IPS-15b (cell line): ENCODE data around the gene SMARCB1.

Source experiments
- H3K27me3 ChIP-seq: one replicate; pipeline ENCODE4 v1.6.1; 2013; ENCODE audit warnings: low read length; ENCODE audit not compliant: control insufficient read depth, insufficient read depth
- H3K36me3 ChIP-seq: one replicate; pipeline ENCODE4 v1.6.1; 2013; ENCODE audit warnings: low read length; ENCODE audit not compliant: control insufficient read depth, insufficient read depth
- H3K4me1 ChIP-seq: one replicate; pipeline ENCODE4 v1.6.1; 2013; ENCODE audit warnings: mild to moderate bottlenecking, low read length; ENCODE audit not compliant: control insufficient read depth, insufficient read depth
- H3K4me3 ChIP-seq: one replicate; pipeline ENCODE4 v1.5.1; 2013; ENCODE audit warnings: low read depth, low read length
- H3K9ac ChIP-seq: one replicate; pipeline ENCODE4 v1.6.1; 2013; ENCODE audit warnings: low read depth, mild to moderate bottlenecking, low read length
- H3K9me3 ChIP-seq: one replicate; pipeline ENCODE4 v1.6.1; 2013; ENCODE audit warnings: mild to moderate bottlenecking, low read length; ENCODE audit not compliant: control insufficient read depth, insufficient read depth

Gene SMARCB1

GRCh38 chr22:23874871-23875270, 88.1 kb downstream of the SMARCB1 start:
- no peaks in the 10 kb centered on the region for H3K4me1 ChIP-seq
- H3K36me3 ChIP-seq, result peaks cover 13% of the 10 kb centered on the region
- H3K27me3 ChIP-seq, result no peaks in the 10 kb centered on the region
- no peak overlapping the region for H3K9ac ChIP-seq
- no peaks in the 10 kb centered on the region for H3K9me3 ChIP-seq
- no peak overlapping the region for H3K4me3 ChIP-seq

- Histone ChIP-seq H3K9ac (no peak overlapping the region), H3K4me1 (no peaks in the 10 kb centered on the region), H3K9me3 (no peaks in the 10 kb centered on the region), H3K4me3 (no peak overlapping the region), H3K36me3 (peaks cover 13% of the 10 kb centered on the region), H3K27me3 (no peaks in the 10 kb centered on the region)
Observed at GRCh38 chr22:23875801-23876200, 89.0 kb downstream of the SMARCB1 start.

GRCh38 chr22:23877566-23877965, 90.8 kb downstream of the SMARCB1 start:
- H3K4me1 ChIP-seq, result no peaks in the 10 kb centered on the region
- no peaks in the 10 kb centered on the region for H3K9me3 ChIP-seq
- H3K9ac ChIP-seq, result no peak overlapping the region
- H3K36me3 ChIP-seq, result peaks cover 16% of the 10 kb centered on the region
- no peak overlapping the region for H3K4me3 ChIP-seq
- no peaks in the 10 kb centered on the region for H3K27me3 ChIP-seq

GRCh38 chr22:23878219-23878618, 91.5 kb downstream of the SMARCB1 start:
- no peaks in the 10 kb centered on the region for H3K9me3 ChIP-seq
- H3K4me3 ChIP-seq, result no peak overlapping the region
- no peaks in the 10 kb centered on the region for H3K27me3 ChIP-seq
- H3K9ac ChIP-seq, result no peak overlapping the region
- no peaks in the 10 kb centered on the region for H3K4me1 ChIP-seq
- peaks cover 16% of the 10 kb centered on the region for H3K36me3 ChIP-seq

GRCh38 chr22:23882370-23882769, 95.6 kb downstream of the SMARCB1 start:
- H3K4me1 ChIP-seq, result no peaks in the 10 kb centered on the region

GRCh38 chr22:23883658-23884057, 96.9 kb downstream of the SMARCB1 start:
- H3K4me1 ChIP-seq, result no peaks in the 10 kb centered on the region
- no peak overlapping the region for H3K9ac ChIP-seq
- H3K36me3 ChIP-seq, result peaks cover 4% of the 10 kb centered on the region
- no peaks in the 10 kb centered on the region for H3K9me3 ChIP-seq
- H3K27me3 ChIP-seq, result no peaks in the 10 kb centered on the region
- no peak overlapping the region for H3K4me3 ChIP-seq

More at GRCh38 chr22:23882370-23882769, 95.6 kb downstream of the SMARCB1 start:
- no peaks in the 10 kb centered on the region for H3K27me3 ChIP-seq
- H3K9me3 ChIP-seq, result no peaks in the 10 kb centered on the region
- no peak overlapping the region for H3K9ac ChIP-seq
- H3K4me3 ChIP-seq, result no peak overlapping the region
- H3K36me3 ChIP-seq, result peaks cover 9% of the 10 kb centered on the region

GRCh38 chr22:23884140-23884539, 97.4 kb downstream of the SMARCB1 start:
- Histone ChIP-seq H3K9me3 (no peaks in the 10 kb centered on the region), H3K9ac (no peak overlapping the region), H3K4me3 (no peak overlapping the region), H3K4me1 (no peaks in the 10 kb centered on the region), H3K27me3 (no peaks in the 10 kb centered on the region), H3K36me3 (peaks cover 4% of the 10 kb centered on the region)
